ENCODE data around the gene TSHZ2.
"Not testable (repeated sequence)": the region's sequence is repeated elsewhere in the genome, so short reads cannot be mapped to it uniquely, and the experiment has no call there.

The TSHZ2 gene

GRCh38 chr20:53428588-53428987, 456.4 kb downstream of the TSHZ2 start:
- no peak for TF ChIP-seq CTCF (IDR thresholded peaks at IDR 0.05; ENCODE audit: low read depth, low read length, missing control alignments)
- Histone ChIP-seq H3K36me3 (replicated peaks) (no peaks in the 10 kb centered on the region), H3K27me3 (replicated peaks) (no peaks in the 10 kb centered on the region), H3K4me3 (ENCODE audit: low read depth, low read length) (no peak overlapping the region), H3K27ac (no peak overlapping the region)
- in situ Hi-C loops (cut with HindIII; ENCODE audit: low pct_ligation_motif_present, low sequenced_read_pairs) = no loop called here
- no peak for DNase-seq

- DNase-seq = no peak
- no peak overlapping the region for H3K4me3 ChIP-seq (ENCODE audit: low read depth, low read length)
- in situ Hi-C loops (cut with HindIII; ENCODE audit: low pct_ligation_motif_present, low sequenced_read_pairs) = no loop called here
- H3K36me3 ChIP-seq (replicated peaks) = no peaks in the 10 kb centered on the region
- H3K27me3 ChIP-seq (replicated peaks) = no peaks in the 10 kb centered on the region
- no peak for TF ChIP-seq CTCF (IDR thresholded peaks at IDR 0.05; ENCODE audit: low read depth, low read length, missing control alignments)
- no peak overlapping the region for H3K27ac ChIP-seq
These were observed 456.8 kb downstream of the TSHZ2 start for GRCh38 chr20:53428996-53429395.

GRCh38 chr20:53434662-53435061, 462.5 kb downstream of the TSHZ2 start:
- DNase-seq = no peak
- in situ Hi-C loops (cut with HindIII; ENCODE audit: low pct_ligation_motif_present, low sequenced_read_pairs) = no loop called here
- H3K36me3 ChIP-seq (replicated peaks) = no peaks in the 10 kb centered on the region
- no peak for TF ChIP-seq CTCF (IDR thresholded peaks at IDR 0.05; ENCODE audit: low read depth, low read length, missing control alignments)
- H3K4me3 ChIP-seq (ENCODE audit: low read depth, low read length) = no peak overlapping the region
- no peak overlapping the region for H3K27ac ChIP-seq
- H3K27me3 ChIP-seq (replicated peaks) = no peaks in the 10 kb centered on the region

- H3K27me3 ChIP-seq (replicated peaks); H3K4me3 ChIP-seq (ENCODE audit: low read depth, low read length); H3K36me3 ChIP-seq (replicated peaks); H3K27ac ChIP-seq; DNase-seq; in situ Hi-C loops (cut with HindIII; ENCODE audit: low pct_ligation_motif_present, low sequenced_read_pairs): not testable (repeated sequence)
These were observed 464.8 kb downstream of the TSHZ2 start for GRCh38 chr20:53436927-53437326.

GRCh38 chr20:53438368-53438767, 466.2 kb downstream of the TSHZ2 start:
- Histone ChIP-seq H3K27ac (no peak overlapping the region), H3K4me3 (ENCODE audit: low read depth, low read length) (no peak overlapping the region), H3K27me3 (replicated peaks) (no peaks in the 10 kb centered on the region), H3K36me3 (replicated peaks) (no peaks in the 10 kb centered on the region)
- no peak for DNase-seq
- TF ChIP-seq CTCF (IDR thresholded peaks at IDR 0.05; ENCODE audit: low read depth, low read length, missing control alignments) = no peak
- in situ Hi-C loops (cut with HindIII; ENCODE audit: low pct_ligation_motif_present, low sequenced_read_pairs) = no loop called here

GRCh38 chr20:53439046-53439445, 466.9 kb downstream of the TSHZ2 start:
- no peak for DNase-seq
- TF ChIP-seq CTCF (IDR thresholded peaks at IDR 0.05; ENCODE audit: low read depth, low read length, missing control alignments) = no peak
- no peaks in the 10 kb centered on the region for H3K27me3 ChIP-seq (replicated peaks)
- in situ Hi-C loops (cut with HindIII; ENCODE audit: low pct_ligation_motif_present, low sequenced_read_pairs) = no loop called here
- no peaks in the 10 kb centered on the region for H3K36me3 ChIP-seq (replicated peaks)
- no peak overlapping the region for H3K27ac ChIP-seq
- no peak overlapping the region for H3K4me3 ChIP-seq (ENCODE audit: low read depth, low read length)
